ENCODE results near the gene PLCB1.

The PLCB1 gene

DNA sequence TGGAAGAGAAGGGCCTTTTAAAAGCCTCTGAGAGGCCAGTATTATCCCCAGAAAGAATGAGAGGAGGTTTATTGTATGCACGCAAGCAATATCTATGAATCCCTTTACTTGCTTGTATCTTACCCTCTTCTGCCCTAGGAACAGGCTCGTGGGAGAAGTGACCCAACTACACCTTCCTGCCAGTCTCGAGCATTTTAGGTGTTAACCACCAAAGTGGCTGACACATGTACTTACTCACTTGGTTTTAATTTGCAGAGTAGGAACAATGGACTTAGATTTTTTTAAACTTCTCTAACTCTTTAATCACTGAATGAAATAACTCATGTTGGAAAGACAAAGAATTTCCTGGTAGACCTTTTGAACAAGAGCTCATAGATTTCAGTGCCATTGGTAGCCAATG is 296.9 kb downstream of the PLCB1 start:
- no peak overlapping the region for H4K12ac ChIP-seq (ENCODE audit: low read depth, low read length)
- no peak overlapping the region for H2BK120ac ChIP-seq (ENCODE audit: insufficient read depth, low read length, poor library complexity)
- H3K27me3 ChIP-seq (ENCODE audit: insufficient read depth, low read length): no peaks in the 10 kb centered on the region
- H3K4me2 ChIP-seq (ENCODE audit: low read length): no peak overlapping the region
- no peaks in the 10 kb centered on the region for H3K9me3 ChIP-seq (ENCODE audit: insufficient read depth, low read depth, low read length)
- no peak overlapping the region for H3K14ac ChIP-seq (ENCODE audit: low read length)
- H3K23ac ChIP-seq (ENCODE audit: low read length): no peak overlapping the region
- no peak overlapping the region for H4K91ac ChIP-seq (ENCODE audit: low read depth, low read length)
- H3K36me3 ChIP-seq (ENCODE audit: control insufficient read depth in 1 of 2, insufficient read depth in 2 of 2, low read length in 2 of 2): no peaks in the 10 kb centered on the region
- no peaks in the 10 kb centered on the region for H3K4me1 ChIP-seq (ENCODE audit: control insufficient read depth in 1 of 2, insufficient read depth in 2 of 2, low read length in 2 of 2)
- no peaks in the 10 kb centered on the region for H3K79me2 ChIP-seq (ENCODE audit: control insufficient read depth, insufficient read depth, low read length, poor library complexity)
- H3K79me1 ChIP-seq (ENCODE audit: low read length): no peaks in the 10 kb centered on the region
- H3K4ac ChIP-seq (ENCODE audit: low read depth, low read length): no peak overlapping the region
- no peak overlapping the region for H3K27ac ChIP-seq (ENCODE audit: low read depth, low read length)
- H3K18ac ChIP-seq (ENCODE audit: low read length): no peak overlapping the region
- DNase-seq: no peak
- H2BK12ac ChIP-seq (ENCODE audit: low read length): no peak overlapping the region
- no peak overlapping the region for H2AK5ac ChIP-seq (ENCODE audit: low read length)
- no peak overlapping the region for H2AFZ ChIP-seq (ENCODE audit: insufficient read depth, low read length, poor library complexity)
- no CpG with 5 or more reads among the region's 3 CpGs for WGBS (ENCODE audit: extremely low coverage, insufficient coverage, insufficient read length)
- no peak overlapping the region for H2BK5ac ChIP-seq (ENCODE audit: low read depth, low read length, poor library complexity)
- no peak overlapping the region for H3K9ac ChIP-seq (ENCODE audit: low read length)
- no peak overlapping the region for H3K4me3 ChIP-seq (ENCODE audit: low read depth, low read length)
- no peak overlapping the region for H4K8ac ChIP-seq (ENCODE audit: low read depth, low read length)

GRCh38 chr20:8431538-8432434 is 299.7 kb downstream of the PLCB1 start:
- Histone ChIP-seq H3K36me3 (ENCODE audit: control insufficient read depth in 1 of 2, insufficient read depth in 2 of 2, low read length in 2 of 2) (no peaks in the 10 kb centered on the region), H4K12ac (ENCODE audit: low read depth, low read length) (no peak overlapping the region), H3K27ac (ENCODE audit: low read depth, low read length) (no peak overlapping the region), H3K14ac (ENCODE audit: low read length) (no peak overlapping the region), H3K27me3 (ENCODE audit: insufficient read depth, low read length) (no peaks in the 10 kb centered on the region), H3K23ac (ENCODE audit: low read length) (no peak overlapping the region), H3K9me3 (ENCODE audit: insufficient read depth, low read depth, low read length) (no peaks in the 10 kb centered on the region), H3K4me3 (ENCODE audit: low read depth, low read length) (no peak overlapping the region), H2BK12ac (ENCODE audit: low read length) (no peak overlapping the region), H2AFZ (ENCODE audit: insufficient read depth, low read length, poor library complexity) (no peak overlapping the region), H3K4me1 (ENCODE audit: control insufficient read depth in 1 of 2, insufficient read depth in 2 of 2, low read length in 2 of 2) (no peaks in the 10 kb centered on the region), H3K79me1 (ENCODE audit: low read length) (no peaks in the 10 kb centered on the region), H2BK5ac (ENCODE audit: low read depth, low read length, poor library complexity) (no peak overlapping the region), H4K91ac (ENCODE audit: low read depth, low read length) (no peak overlapping the region), H3K9ac (ENCODE audit: low read length) (no peak overlapping the region), H3K18ac (ENCODE audit: low read length) (no peak overlapping the region), H3K4me2 (ENCODE audit: low read length) (no peak overlapping the region), H2BK120ac (ENCODE audit: insufficient read depth, low read length, poor library complexity) (no peak overlapping the region), H3K4ac (ENCODE audit: low read depth, low read length) (no peak overlapping the region), H3K79me2 (ENCODE audit: control insufficient read depth, insufficient read depth, low read length, poor library complexity) (no peaks in the 10 kb centered on the region), H2AK5ac (ENCODE audit: low read length) (no peak overlapping the region), H4K8ac (ENCODE audit: low read depth, low read length) (no peak overlapping the region)
- DNase-seq: no peak
- WGBS (ENCODE audit: extremely low coverage, insufficient coverage, insufficient read length): no CpG with 5 or more reads among the region's 11 CpGs

DNA sequence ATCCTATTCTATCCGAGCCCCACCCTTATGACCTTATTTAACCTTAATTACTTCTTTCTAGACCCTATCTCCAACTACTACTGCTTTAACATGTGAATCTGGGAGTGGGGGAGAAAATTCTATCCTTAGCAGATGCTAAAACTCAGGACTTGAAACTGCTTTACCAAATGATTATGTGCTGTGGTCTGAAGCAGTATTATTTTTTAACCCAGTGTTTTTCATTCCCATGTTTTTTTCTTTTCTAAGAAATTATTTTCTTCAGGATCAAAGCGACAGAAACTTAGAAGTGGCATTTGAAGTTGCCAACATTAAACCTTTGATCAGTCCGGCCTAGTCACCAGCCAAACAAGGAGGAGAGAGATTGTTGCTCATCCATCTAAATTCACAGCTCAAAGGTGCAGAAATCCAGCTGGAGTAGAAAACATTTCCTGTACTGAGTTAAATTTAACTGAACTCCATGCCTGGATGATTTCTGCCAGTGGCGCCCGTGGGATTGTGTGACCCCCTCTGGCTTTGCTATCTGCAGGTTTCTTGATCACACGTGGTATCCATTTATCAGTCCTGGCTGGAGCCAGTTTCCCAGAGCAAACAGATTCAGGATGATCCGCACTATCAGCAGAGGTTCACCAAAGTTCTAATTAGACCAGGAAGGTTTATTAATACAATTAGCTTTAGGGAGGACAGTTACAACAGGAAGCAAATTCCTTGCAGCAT is 300.5 kb downstream of the PLCB1 start:
- no peak overlapping the region for H4K8ac ChIP-seq (ENCODE audit: low read depth, low read length)
- no peak overlapping the region for H2AFZ ChIP-seq (ENCODE audit: insufficient read depth, low read length, poor library complexity)
- no peak overlapping the region for H4K91ac ChIP-seq (ENCODE audit: low read depth, low read length)
- H3K18ac ChIP-seq (ENCODE audit: low read length): no peak overlapping the region
- H3K9ac ChIP-seq (ENCODE audit: low read length): no peak overlapping the region
- no peak overlapping the region for H3K4me3 ChIP-seq (ENCODE audit: low read depth, low read length)
- no peak overlapping the region for H3K4me2 ChIP-seq (ENCODE audit: low read length)
- H3K4me1 ChIP-seq (ENCODE audit: control insufficient read depth in 1 of 2, insufficient read depth in 2 of 2, low read length in 2 of 2): no peaks in the 10 kb centered on the region
- no peak overlapping the region for H3K23ac ChIP-seq (ENCODE audit: low read length)
- H3K27me3 ChIP-seq (ENCODE audit: insufficient read depth, low read length): no peaks in the 10 kb centered on the region
- H2BK12ac ChIP-seq (ENCODE audit: low read length): no peak overlapping the region
- H3K4ac ChIP-seq (ENCODE audit: low read depth, low read length): no peak overlapping the region
- no peaks in the 10 kb centered on the region for H3K9me3 ChIP-seq (ENCODE audit: insufficient read depth, low read depth, low read length)
- H2BK120ac ChIP-seq (ENCODE audit: insufficient read depth, low read length, poor library complexity): no peak overlapping the region
- no peak for DNase-seq
- H3K14ac ChIP-seq (ENCODE audit: low read length): no peak overlapping the region
- no peak overlapping the region for H3K27ac ChIP-seq (ENCODE audit: low read depth, low read length)
- H3K79me2 ChIP-seq (ENCODE audit: control insufficient read depth, insufficient read depth, low read length, poor library complexity): no peaks in the 10 kb centered on the region
- H2BK5ac ChIP-seq (ENCODE audit: low read depth, low read length, poor library complexity): no peak overlapping the region
- no peak overlapping the region for H4K12ac ChIP-seq (ENCODE audit: low read depth, low read length)
- no peak overlapping the region for H2AK5ac ChIP-seq (ENCODE audit: low read length)
- WGBS (ENCODE audit: extremely low coverage, insufficient coverage, insufficient read length): no CpG with 5 or more reads among the region's 7 CpGs
- no peaks in the 10 kb centered on the region for H3K79me1 ChIP-seq (ENCODE audit: low read length)
- H3K36me3 ChIP-seq (ENCODE audit: control insufficient read depth in 1 of 2, insufficient read depth in 2 of 2, low read length in 2 of 2): no peaks in the 10 kb centered on the region

DNA sequence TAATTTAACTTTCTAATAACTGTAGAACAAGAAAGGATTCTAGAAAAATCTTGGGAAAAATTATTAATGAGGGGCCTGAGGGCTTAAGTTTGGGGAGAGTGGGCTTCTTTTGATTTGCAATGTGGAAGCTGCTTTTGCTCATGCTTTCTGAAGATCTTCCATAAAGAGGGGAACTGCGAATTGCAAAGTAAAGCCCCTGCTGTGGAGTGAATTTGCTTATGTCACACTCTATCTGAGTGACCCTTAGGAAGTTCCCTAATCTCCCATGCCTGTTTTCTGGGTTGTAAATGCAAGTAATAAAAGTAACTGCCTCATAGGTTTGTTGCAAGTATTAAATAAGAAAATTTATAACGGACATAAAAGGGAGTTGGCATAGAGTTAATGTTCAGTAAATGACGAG is 301.2 kb downstream of the PLCB1 start:
- H3K4ac ChIP-seq (ENCODE audit: low read depth, low read length): no peak overlapping the region
- no peaks in the 10 kb centered on the region for H3K9me3 ChIP-seq (ENCODE audit: insufficient read depth, low read depth, low read length)
- no peak overlapping the region for H3K4me2 ChIP-seq (ENCODE audit: low read length)
- H4K91ac ChIP-seq (ENCODE audit: low read depth, low read length): no peak overlapping the region
- H3K4me3 ChIP-seq (ENCODE audit: low read depth, low read length): no peak overlapping the region
- no peak overlapping the region for H2BK12ac ChIP-seq (ENCODE audit: low read length)
- H3K23ac ChIP-seq (ENCODE audit: low read length): no peak overlapping the region
- WGBS (ENCODE audit: extremely low coverage, insufficient coverage, insufficient read length): no CpG with 5 or more reads among the region's 3 CpGs
- H2BK5ac ChIP-seq (ENCODE audit: low read depth, low read length, poor library complexity): no peak overlapping the region
- no peaks in the 10 kb centered on the region for H3K36me3 ChIP-seq (ENCODE audit: control insufficient read depth in 1 of 2, insufficient read depth in 2 of 2, low read length in 2 of 2)
- H2AFZ ChIP-seq (ENCODE audit: insufficient read depth, low read length, poor library complexity): no peak overlapping the region
- H3K27me3 ChIP-seq (ENCODE audit: insufficient read depth, low read length): no peaks in the 10 kb centered on the region
- DNase-seq: no peak
- H3K79me1 ChIP-seq (ENCODE audit: low read length): no peaks in the 10 kb centered on the region
- H3K18ac ChIP-seq (ENCODE audit: low read length): no peak overlapping the region
- no peaks in the 10 kb centered on the region for H3K79me2 ChIP-seq (ENCODE audit: control insufficient read depth, insufficient read depth, low read length, poor library complexity)
- H2AK5ac ChIP-seq (ENCODE audit: low read length): no peak overlapping the region
- H3K9ac ChIP-seq (ENCODE audit: low read length): no peak overlapping the region
- no peak overlapping the region for H3K27ac ChIP-seq (ENCODE audit: low read depth, low read length)
- no peak overlapping the region for H2BK120ac ChIP-seq (ENCODE audit: insufficient read depth, low read length, poor library complexity)
- H3K4me1 ChIP-seq (ENCODE audit: control insufficient read depth in 1 of 2, insufficient read depth in 2 of 2, low read length in 2 of 2): no peaks in the 10 kb centered on the region
- H4K8ac ChIP-seq (ENCODE audit: low read depth, low read length): no peak overlapping the region
- H4K12ac ChIP-seq (ENCODE audit: low read depth, low read length): no peak overlapping the region
- no peak overlapping the region for H3K14ac ChIP-seq (ENCODE audit: low read length)

All from trophoblast cell (in vitro differentiated cells and primary cell).